GM12872 (cell line): Measurements from ENCODE around the gene SBNO2.

ENCODE experiments used
- TF ChIP-seq, protein P1 (sequence below): IDR thresholded peaks from 3 replicates; pipeline ENCODE4 v1.5.1; 2011; ENCODE audit warnings: low read depth, mild to moderate bottlenecking, low read length, moderate library complexity; ENCODE audit not compliant: insufficient read depth

Gene SBNO2

GRCh38 chr19:1123381-1123780, 50.7 kb downstream of the SBNO2 start:
- TF ChIP-seq, protein P1, sequence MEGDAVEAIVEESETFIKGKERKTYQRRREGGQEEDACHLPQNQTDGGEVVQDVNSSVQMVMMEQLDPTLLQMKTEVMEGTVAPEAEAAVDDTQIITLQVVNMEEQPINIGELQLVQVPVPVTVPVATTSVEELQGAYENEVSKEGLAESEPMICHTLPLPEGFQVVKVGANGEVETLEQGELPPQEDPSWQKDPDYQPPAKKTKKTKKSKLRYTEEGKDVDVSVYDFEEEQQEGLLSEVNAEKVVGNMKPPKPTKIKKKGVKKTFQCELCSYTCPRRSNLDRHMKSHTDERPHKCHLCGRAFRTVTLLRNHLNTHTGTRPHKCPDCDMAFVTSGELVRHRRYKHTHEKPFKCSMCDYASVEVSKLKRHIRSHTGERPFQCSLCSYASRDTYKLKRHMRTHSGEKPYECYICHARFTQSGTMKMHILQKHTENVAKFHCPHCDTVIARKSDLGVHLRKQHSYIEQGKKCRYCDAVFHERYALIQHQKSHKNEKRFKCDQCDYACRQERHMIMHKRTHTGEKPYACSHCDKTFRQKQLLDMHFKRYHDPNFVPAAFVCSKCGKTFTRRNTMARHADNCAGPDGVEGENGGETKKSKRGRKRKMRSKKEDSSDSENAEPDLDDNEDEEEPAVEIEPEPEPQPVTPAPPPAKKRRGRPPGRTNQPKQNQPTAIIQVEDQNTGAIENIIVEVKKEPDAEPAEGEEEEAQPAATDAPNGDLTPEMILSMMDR = no peak

GRCh38 chr19:1122972-1123363, 51.1 kb downstream of the SBNO2 start:
- TF ChIP-seq, protein P1 = no peak

DNA sequence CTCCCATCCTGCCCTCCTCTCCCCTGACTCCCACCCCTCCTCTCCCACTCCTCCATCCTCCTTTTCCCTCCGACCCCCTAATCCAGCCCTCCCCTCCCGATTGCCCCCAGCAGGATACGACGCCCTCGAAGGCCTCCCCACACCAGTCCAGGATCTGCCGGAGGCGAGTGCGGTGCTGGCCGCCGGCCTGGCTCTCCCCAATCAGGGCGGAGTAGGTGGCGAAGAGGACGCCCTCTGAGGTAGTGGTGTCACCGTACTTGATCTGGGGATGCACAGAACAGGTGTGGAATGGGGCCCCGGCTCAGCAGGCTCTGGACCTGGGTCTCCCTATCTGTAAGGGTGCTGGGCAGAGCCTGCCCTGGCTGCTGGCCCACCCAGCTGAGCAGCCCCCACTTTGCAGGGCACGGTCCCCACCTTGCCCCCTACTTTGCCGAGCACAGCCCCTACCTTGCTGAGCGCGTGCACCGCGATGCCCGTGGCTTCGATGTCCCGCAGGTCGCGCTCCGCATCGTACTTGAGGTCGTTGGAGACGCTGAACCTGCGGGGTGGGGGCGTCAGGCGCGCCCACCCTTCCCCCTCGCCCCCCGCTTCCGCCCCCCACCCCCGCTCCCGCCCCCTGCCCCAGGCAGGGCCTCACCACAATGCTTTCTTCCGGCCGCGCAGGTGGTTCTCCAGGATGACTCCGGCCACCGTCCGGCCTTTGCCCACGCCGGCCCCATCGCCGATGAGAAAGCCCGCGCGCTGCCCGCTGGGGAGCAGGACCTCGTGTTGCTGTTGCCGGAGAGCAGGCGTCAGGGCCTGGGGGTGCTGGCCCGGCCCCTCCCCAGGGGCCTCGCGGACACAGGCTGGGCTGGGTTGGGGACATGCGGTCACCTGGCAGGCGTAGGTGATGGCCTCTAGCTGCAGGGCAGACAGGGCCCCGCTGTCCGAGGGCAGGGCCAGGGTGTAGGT, 51.8 kb downstream of the SBNO2 start:
- TF ChIP-seq, protein P1 = no peak

- TF ChIP-seq, protein P1 = no peak
These were observed 52.7 kb downstream of the SBNO2 start for GRCh38 chr19:1121395-1121794.

DNA sequence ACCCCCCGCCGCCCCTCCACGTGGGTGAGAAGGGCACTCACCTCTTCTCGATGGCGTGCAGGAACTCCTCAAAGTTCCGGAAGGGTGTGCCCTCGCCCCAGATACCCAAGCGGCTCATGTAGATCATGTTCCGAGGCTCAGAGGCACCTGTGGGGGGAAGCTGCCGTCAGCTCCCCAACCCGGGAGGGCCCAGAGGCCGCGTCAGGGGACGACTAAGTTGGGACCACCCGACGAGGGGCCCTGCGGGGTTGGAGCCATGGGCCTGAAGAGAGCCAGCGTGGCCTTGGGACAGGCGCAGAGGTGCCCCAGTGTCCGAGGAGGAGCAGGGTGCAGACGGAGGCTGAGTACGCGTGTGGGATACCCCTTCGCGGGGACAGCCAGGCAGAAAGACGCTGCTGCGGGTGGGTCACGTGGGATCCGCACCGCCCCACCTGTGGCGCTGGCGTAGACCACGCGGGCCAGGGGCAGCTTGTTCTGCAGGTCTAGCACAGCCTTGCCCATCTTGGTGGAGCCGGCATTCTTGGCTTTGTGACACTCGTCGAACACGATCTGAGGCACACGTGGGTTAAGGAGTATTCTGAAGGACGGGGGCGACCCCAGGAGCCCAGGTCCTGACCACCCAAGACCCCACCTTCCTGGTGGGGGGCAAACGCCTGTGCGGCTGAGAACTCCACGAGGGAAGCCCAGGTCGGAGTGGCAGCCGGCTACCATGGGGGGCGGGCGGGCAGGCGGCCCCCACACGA, 54.4 kb downstream of the SBNO2 start:
- TF ChIP-seq, protein P1 = no peak

DNA sequence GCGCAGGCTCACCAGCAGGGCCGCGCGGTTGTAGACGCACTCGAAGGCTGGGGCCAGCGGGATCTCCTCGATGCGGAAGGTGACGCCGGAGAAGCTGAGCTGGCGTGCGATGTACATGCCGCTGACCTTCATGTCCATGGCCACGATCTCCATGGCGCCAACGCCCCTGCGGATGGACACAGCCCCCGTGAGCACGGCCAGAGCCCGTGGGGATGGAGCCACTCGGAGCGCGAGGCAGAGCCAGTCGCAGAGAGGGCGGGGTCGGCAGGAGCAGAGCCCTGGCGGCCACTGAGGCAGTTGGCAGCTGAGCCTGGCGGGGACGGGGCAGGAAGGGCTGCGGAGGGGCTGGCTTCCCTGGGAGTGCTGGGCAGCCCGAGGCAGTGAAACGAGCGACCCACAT, 55.1 kb downstream of the SBNO2 start:
- TF ChIP-seq, protein P1 = no peak

GRCh38 chr19:1117654-1118053, 56.4 kb downstream of the SBNO2 start:
- TF ChIP-seq, protein P1 = no peak
